PC-9 (cell line): Measurements from ENCODE around the gene AMZ1. TPM values are rescaled to one million over a fixed set of nuclear protein-coding genes. Genes with fewer than 3 reads are reported as not detected.

Source experiments
- BruUV-seq: library from RNA; stranded (reverse); fragments of 400-500 nt; replicated peaks from 2 replicates; lab custom pipeline; 2021; lab: Mats Ljungman, UMichigan
- CTCF ChIA-PET: fragments of 300-600 bp; sonication (Branson Sonifier 250); formaldehyde crosslinking; loops from one replicate; lab custom pipeline; 2022; ENCODE audit warnings: antibody characterized with exemption; lab: Charles Lee
- POLR2A ChIA-PET: fragments of 300-600 bp; sonication (Branson Sonifier 250); formaldehyde crosslinking; loops from one replicate; lab custom pipeline; 2022; ENCODE audit warnings: antibody characterized with exemption; ENCODE audit not compliant: unreplicated experiment; lab: Charles Lee
- DNase-seq, 2 experiments: peaks; one replicate each; pipeline versions ENCODE4 v3.0.0 to v3.0.0-alpha.2; 2015 to 2022; ENCODE audit warnings: mixed read lengths in 1 of 2
- H2AFZ ChIP-seq: fragments of 200-600 bp; sonication (generic); 2 replicates; pipeline ENCODE4 v1.8.1; 2017; ENCODE audit warnings: antibody characterized with exemption
- H3F3A ChIP-seq: fragments of 200-600 bp; sonication (generic); 2 replicates; pipeline ENCODE4 v1.8.1; 2017; ENCODE audit warnings: antibody characterized with exemption, mild to moderate bottlenecking, low read depth; ENCODE audit not compliant: insufficient read depth
- H3K27ac ChIP-seq: fragments of 200-600 bp; sonication (generic); 2 replicates; pipeline ENCODE4 v1.6.1; 2016; ENCODE audit warnings: mixed run types
- H3K27me3 ChIP-seq: fragments of 200-600 bp; sonication (generic); 2 replicates; pipeline ENCODE4 v1.6.1; 2016; ENCODE audit warnings: low read depth, mixed run types; ENCODE audit not compliant: insufficient read depth
- H3K36me3 ChIP-seq: fragments of 200-600 bp; sonication (generic); 2 replicates; pipeline ENCODE4 v1.6.1; 2016; ENCODE audit warnings: low read depth, mixed run types
- H3K4me1 ChIP-seq: fragments of 200-600 bp; sonication (generic); replicated peaks from 2 replicates; pipeline ENCODE4 v1.6.1; 2016; ENCODE audit warnings: mixed run types; ENCODE audit not compliant: insufficient read depth
- H3K4me2 ChIP-seq: fragments of 200-600 bp; sonication (generic); 2 replicates; pipeline ENCODE4 v1.6.1; 2017; ENCODE audit warnings: mixed run types
- H3K4me3 ChIP-seq: fragments of 200-600 bp; sonication (generic); 2 replicates; pipeline ENCODE4 v1.6.1; 2016; ENCODE audit warnings: mixed run types
- H3K79me2 ChIP-seq: fragments of 200-600 bp; sonication (generic); 2 replicates; pipeline ENCODE4 v1.6.1; 2017; ENCODE audit warnings: low read depth, mixed run types
- H3K9me2 ChIP-seq: fragments of 200-600 bp; sonication (generic); 2 replicates; pipeline ENCODE4 v1.8.1; 2017; ENCODE audit warnings: mild to moderate bottlenecking; ENCODE audit not compliant: insufficient read depth
- H3K9me3 ChIP-seq: fragments of 200-600 bp; sonication (generic); 2 replicates; pipeline ENCODE4 v1.8.1; 2016; ENCODE audit warnings: low read depth; ENCODE audit not compliant: insufficient read depth
- H4K20me1 ChIP-seq: fragments of 200-600 bp; sonication (generic); 2 replicates; pipeline ENCODE4 v1.8.1; 2017; ENCODE audit not compliant: insufficient read depth
- CTCF ChIP-seq: fragments of 200-600 bp; sonication (generic); conservative IDR thresholded peaks from 2 replicates; pipeline ENCODE4 v1.6.1; 2017; ENCODE audit warnings: mixed run types, antibody characterized with exemption, mild to moderate bottlenecking, moderate library complexity
- EZH2 ChIP-seq: fragments of 200-600 bp; sonication (generic); IDR thresholded peaks from 2 replicates; pipeline ENCODE4 v1.8.0; 2017; ENCODE audit warnings: antibody characterized with exemption, low read depth
- intact Hi-C: fragments of 100-400 bp; cut with micrococcal nuclease; formaldehyde crosslinking; loops from one replicate; pipeline ENCODE4 v1.10.0; 2022; ENCODE audit not compliant: unreplicated experiment
- total RNA-seq: library from RNA; stranded (reverse); gene quantifications from 2 replicates; pipeline ENCODE4 v1.2.3, GENCODE V29; 2021

Gene AMZ1
- total RNA-seq, 1 experiment from 2014 or later = not detected

- DNase-seq = no peak
- intact Hi-C loops = loop anchor here (5.0 kb wide), 1 partner anchor 131 kb away; no protein-coding TSS in a partner anchor
- no TSS peak for BruUV-seq
Measured at GRCh38 chr7:2730846-2731770, 43.1 kb downstream of the AMZ1 start.

DNA sequence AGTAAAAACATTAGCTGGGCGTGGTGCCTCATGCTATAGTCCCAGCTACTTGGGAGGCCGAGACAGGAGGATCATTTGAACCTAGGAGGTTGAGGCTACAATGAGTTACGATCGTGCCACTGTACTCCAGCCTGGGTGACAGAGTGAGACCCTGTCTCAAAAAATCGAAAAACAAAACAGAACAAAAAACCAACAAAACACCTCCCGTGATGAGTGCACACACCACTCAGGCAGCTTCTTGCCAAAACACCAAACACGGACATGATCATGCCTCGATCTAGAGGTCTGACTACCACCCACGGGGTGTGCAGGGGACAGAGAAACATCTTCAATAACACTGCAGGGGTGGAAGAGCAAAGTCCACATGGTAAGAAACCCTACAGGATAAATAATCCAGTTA is 44.4 kb downstream of the AMZ1 start:
- no TSS peak for BruUV-seq
- H3K36me3 ChIP-seq = peaks cover 23% of the 10 kb centered on the region
- ChIA-PET POLR2A (no interaction called here), CTCF (no interaction called here)
- peaks cover 19% of the 10 kb centered on the region for H3K4me1 ChIP-seq
- H3K27ac ChIP-seq = no peak overlapping the region
- intact Hi-C loops = loop anchor here (5.0 kb wide), 1 partner anchor 130 kb away; no protein-coding TSS in a partner anchor
- H3K4me2 ChIP-seq = no peak overlapping the region
- no peaks in the 10 kb centered on the region; the same call in 1 of the 2 replicates for H4K20me1 ChIP-seq
- H3K27me3 ChIP-seq = no peaks in the 10 kb centered on the region
- TF ChIP-seq EZH2 = no peak
- TF ChIP-seq CTCF = no peak
- H3K4me3 ChIP-seq = no peak overlapping the region
- no peak overlapping the region for H2AFZ ChIP-seq
- peaks cover 7% of the 10 kb centered on the region; the same call in 1 of the 2 replicates for H3K9me3 ChIP-seq
- peaks cover 56% of the 10 kb centered on the region for H3K79me2 ChIP-seq
- no peaks in the 10 kb centered on the region for H3K9me2 ChIP-seq
- no peak for DNase-seq
- peaks cover 24% of the 10 kb centered on the region for H3F3A ChIP-seq

More at GRCh38 chr7:2730846-2731770, 43.1 kb downstream of the AMZ1 start:
- Histone ChIP-seq H3K36me3 (peaks cover 29% of the 10 kb centered on the region), H3K9me3 (peaks cover 7% of the 10 kb centered on the region; the same call in 1 of the 2 replicates), H3K4me1 (peaks cover 19% of the 10 kb centered on the region), H3K27me3 (no peaks in the 10 kb centered on the region), H3K9me2 (no peaks in the 10 kb centered on the region), H3K4me2 (no peak overlapping the region), H3K79me2 (peaks cover 49% of the 10 kb centered on the region), H2AFZ (no peak overlapping the region), H3K27ac (no peak overlapping the region), H4K20me1 (no peaks in the 10 kb centered on the region; the same call in 1 of the 2 replicates), H3F3A (peaks cover 24% of the 10 kb centered on the region), H3K4me3 (no peak overlapping the region)
- TF ChIP-seq EZH2 (no peak), CTCF (no peak)
- ChIA-PET CTCF (no interaction called here), POLR2A (no interaction called here)

DNA sequence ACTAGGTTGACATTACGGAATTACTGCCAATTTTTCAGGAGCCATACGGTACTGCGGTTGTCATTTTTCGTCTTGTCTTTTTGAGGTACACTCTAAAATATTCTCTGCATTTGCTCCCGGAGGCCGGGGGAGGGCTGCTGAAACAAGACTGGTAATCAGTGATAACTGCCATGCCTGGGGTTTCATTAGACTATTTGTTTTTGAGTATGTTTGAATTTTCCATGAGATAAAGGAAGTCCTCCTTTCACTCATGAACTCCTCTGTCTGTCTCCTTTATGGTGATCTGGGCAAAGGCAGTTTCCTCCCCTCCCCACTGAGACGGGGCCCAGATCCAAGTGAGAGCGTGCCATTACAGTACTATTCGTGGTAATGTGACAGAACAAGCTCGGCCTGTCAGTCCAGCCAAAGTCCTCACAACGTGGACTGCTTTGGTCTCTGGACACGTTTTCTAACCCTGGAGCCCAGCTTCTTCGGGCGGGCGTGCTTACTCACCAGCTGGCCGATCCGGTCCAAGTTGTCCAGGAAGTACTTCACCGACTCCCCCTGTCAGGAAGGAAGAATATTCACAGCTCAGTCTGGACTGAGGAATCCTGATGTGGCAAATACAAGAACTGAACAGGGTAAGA is 45.1 kb downstream of the AMZ1 start:
- Histone ChIP-seq H3F3A (peaks cover 28% of the 10 kb centered on the region), H3K27ac (peak overlapping the region; percentile 38), H3K9me3 (peaks cover 7% of the 10 kb centered on the region; the same call in 1 of the 2 replicates), H3K9me2 (no peaks in the 10 kb centered on the region), H3K4me1 (peaks cover 19% of the 10 kb centered on the region), H3K4me3 (no peak overlapping the region), H3K36me3 (peaks cover 23% of the 10 kb centered on the region), H4K20me1 (no peaks in the 10 kb centered on the region; the same call in 1 of the 2 replicates), H3K27me3 (no peaks in the 10 kb centered on the region), H3K4me2 (peak overlapping the region; percentile 17), H3K79me2 (peaks cover 61% of the 10 kb centered on the region), H2AFZ (no peak overlapping the region)
- POLR2A ChIA-PET = interaction anchor here (0.7 kb wide), 1 partner anchor 364 kb away, joined by 4 read pairs; no protein-coding TSS in a partner anchor
- intact Hi-C loops = loop anchor here (1.0 to 5.0 kb wide), 2 partner anchors 24 to 129 kb away; no protein-coding TSS in a partner anchor
- TF ChIP-seq CTCF (no peak), EZH2 (no peak)
- CTCF ChIA-PET = interaction anchor here (0.7 to 1.4 kb wide), 2 partner anchors 23 to 25 kb away, joined by 3 to 4 read pairs; no protein-coding TSS in a partner anchor
- no TSS peak for BruUV-seq
- peak; percentile 83 to 93 for DNase-seq
